ENCODE results near the gene KCNA1. TPM values are rescaled to one million over a fixed set of nuclear protein-coding genes. Genes with fewer than 3 reads are reported as not detected.

KCNA1 gene
- total RNA-seq, 2 donors from 2014 or later: not detected

DNA sequence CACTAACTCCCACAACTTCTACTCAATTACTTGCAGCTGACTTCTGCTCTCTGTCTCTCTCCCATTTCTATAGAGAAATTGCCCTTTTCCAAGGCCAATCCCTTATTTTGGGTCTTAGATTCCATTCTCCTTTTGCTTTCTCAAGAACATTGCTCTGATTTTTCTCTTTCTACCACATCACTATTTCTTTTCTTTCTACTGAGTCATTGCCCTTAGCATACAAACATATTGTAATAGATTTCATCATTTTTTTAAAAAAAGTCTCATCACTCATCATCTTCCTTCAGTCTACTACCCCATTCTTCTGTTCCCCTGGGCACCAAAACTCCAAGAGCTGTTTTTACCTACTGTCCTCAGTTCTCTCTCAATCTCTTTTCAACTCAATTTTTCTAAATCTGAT is 4.4 kb upstream of the KCNA1 start:
- H3K36me3 Mint-ChIP-seq (ENCODE audit: low read depth): no peaks in the 10 kb centered on the region
- H3K27me3 ChIP-seq (ENCODE audit: control insufficient read depth, insufficient read depth, low read length, poor library complexity, severe bottlenecking): peaks cover 98% of the 10 kb centered on the region
- H3K27ac Mint-ChIP-seq: no peak overlapping the region

DNA sequence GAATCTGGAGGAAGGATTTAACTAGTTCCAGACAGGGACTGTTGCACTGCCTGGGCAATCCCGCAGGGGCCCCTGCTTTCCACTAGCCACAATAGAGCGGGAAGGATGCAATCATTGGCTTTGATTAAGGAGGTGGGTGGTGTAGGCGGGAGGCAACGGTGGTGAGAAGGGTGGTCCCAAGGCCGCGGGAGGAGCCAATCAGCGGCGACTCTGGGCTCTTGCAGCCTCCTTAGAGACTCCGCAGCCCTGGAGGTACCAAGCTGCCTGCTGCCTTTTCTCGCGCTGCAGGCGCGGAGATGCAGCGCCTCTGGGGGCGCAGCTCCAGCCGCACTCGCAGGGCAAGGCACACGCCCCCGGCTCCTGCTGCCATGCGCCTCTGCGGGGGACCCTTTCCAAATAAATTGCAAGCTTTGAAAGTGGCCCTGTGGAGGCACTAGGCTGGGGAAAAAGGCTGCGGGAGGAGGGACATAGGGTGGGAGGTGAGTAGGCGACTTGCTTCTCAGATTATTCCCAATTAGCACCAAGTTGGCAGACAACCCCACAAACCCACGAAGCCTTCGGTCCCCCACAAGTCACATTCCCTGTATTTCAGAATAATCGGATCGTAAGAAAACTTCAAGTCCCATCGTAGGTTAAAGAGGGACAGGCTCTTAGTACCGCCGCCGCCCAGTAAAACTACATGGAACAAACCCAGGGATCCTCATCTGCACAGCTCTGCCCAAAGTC is 858 bp upstream of the KCNA1 start:
- Histone ChIP-seq H3K36me3 (ENCODE audit: control insufficient read depth, insufficient read depth, low read length) (no peaks in the 10 kb centered on the region), H3K9ac (ENCODE audit: extremely low read depth, low read length, poor library complexity, severe bottlenecking) (no peak overlapping the region), H3K4me1 (ENCODE audit: control insufficient read depth, insufficient read depth, low read length) (peaks cover 5% of the 10 kb centered on the region), H3K27ac (ENCODE audit: low read depth, low read length) (no peak overlapping the region), H3K9me3 (ENCODE audit: control insufficient read depth, low read length) (peaks cover 9% of the 10 kb centered on the region), H3K27me3 (ENCODE audit: control insufficient read depth, insufficient read depth, low read length, poor library complexity, severe bottlenecking) (peaks cover 100% of the 10 kb centered on the region), H3K4me3 (ENCODE audit: low read length) (peak overlapping the region; percentile 61)
- TF ChIP-seq, protein P1, sequence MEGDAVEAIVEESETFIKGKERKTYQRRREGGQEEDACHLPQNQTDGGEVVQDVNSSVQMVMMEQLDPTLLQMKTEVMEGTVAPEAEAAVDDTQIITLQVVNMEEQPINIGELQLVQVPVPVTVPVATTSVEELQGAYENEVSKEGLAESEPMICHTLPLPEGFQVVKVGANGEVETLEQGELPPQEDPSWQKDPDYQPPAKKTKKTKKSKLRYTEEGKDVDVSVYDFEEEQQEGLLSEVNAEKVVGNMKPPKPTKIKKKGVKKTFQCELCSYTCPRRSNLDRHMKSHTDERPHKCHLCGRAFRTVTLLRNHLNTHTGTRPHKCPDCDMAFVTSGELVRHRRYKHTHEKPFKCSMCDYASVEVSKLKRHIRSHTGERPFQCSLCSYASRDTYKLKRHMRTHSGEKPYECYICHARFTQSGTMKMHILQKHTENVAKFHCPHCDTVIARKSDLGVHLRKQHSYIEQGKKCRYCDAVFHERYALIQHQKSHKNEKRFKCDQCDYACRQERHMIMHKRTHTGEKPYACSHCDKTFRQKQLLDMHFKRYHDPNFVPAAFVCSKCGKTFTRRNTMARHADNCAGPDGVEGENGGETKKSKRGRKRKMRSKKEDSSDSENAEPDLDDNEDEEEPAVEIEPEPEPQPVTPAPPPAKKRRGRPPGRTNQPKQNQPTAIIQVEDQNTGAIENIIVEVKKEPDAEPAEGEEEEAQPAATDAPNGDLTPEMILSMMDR (conservative IDR thresholded peaks at IDR 0.05): peak; percentile 86
- Mint-ChIP-seq H3K4me1 (peaks cover 15% of the 10 kb centered on the region), H3K27me3 (ENCODE audit: insufficient read depth) (no peaks in the 10 kb centered on the region), H3K36me3 (ENCODE audit: low read depth) (peaks cover 4% of the 10 kb centered on the region), H3K27ac (no peak overlapping the region), H3K9me3 (peaks cover 16% of the 10 kb centered on the region), H3K4me3 (peak overlapping the region; percentile 50)
- 1% methylated on average over 22 to 31 of the region's 31 CpGs for WGBS, 2 experiments (ENCODE audit: insufficient coverage in 1 of 2, insufficient read length in 1 of 2)
- DNase-seq: peak; percentile 98

More for the DNA sequence above, 4.4 kb upstream of the KCNA1 start:
- Mint-ChIP-seq H3K4me3 (no peak overlapping the region), H3K9me3 (no peaks in the 10 kb centered on the region), H3K4me1 (peaks cover 10% of the 10 kb centered on the region), H3K27me3 (ENCODE audit: insufficient read depth) (peaks cover 21% of the 10 kb centered on the region)
- Histone ChIP-seq H3K4me1 (ENCODE audit: control insufficient read depth, insufficient read depth, low read length) (peaks cover 5% of the 10 kb centered on the region), H3K4me3 (ENCODE audit: low read length) (no peak overlapping the region), H3K9me3 (ENCODE audit: control insufficient read depth, low read length) (no peaks in the 10 kb centered on the region), H3K27ac (ENCODE audit: low read depth, low read length) (no peak overlapping the region), H3K9ac (ENCODE audit: extremely low read depth, low read length, poor library complexity, severe bottlenecking) (no peak overlapping the region), H3K36me3 (ENCODE audit: control insufficient read depth, insufficient read depth, low read length) (no peaks in the 10 kb centered on the region)
- TF ChIP-seq, protein P1 (conservative IDR thresholded peaks at IDR 0.05): no peak
- no peak for DNase-seq

DNA sequence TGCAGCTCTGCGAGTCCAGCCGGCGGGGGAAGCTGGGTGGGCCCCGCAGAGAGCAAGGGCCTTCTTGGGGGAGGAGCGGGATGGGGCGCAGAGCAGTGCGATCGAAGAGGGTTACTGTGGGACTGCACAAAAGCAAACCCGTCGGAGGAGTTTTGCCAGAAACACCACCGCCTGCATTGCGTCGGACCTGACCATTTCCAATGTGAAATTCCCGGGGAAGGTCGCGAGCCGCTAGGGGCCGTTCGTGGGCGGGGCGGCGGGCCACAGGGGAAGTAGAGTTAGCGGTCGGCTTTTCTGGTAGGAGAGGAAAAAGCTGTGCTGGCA is 333 bp upstream of the KCNA1 start:
- H3K4me3 ChIP-seq (ENCODE audit: low read length): peak overlapping the region; percentile 61
- peaks cover 100% of the 10 kb centered on the region for H3K27me3 ChIP-seq (ENCODE audit: control insufficient read depth, insufficient read depth, low read length, poor library complexity, severe bottlenecking)
- TF ChIP-seq, protein P1 (conservative IDR thresholded peaks at IDR 0.05): no peak
- no peak overlapping the region for H3K27ac ChIP-seq (ENCODE audit: low read depth, low read length)
- 2 to 3% methylated on average over 9 to 22 of the region's 24 CpGs for WGBS, 2 experiments (ENCODE audit: insufficient coverage in 1 of 2, insufficient read length in 1 of 2)
- Mint-ChIP-seq H3K27ac (no peak overlapping the region), H3K27me3 (ENCODE audit: insufficient read depth) (peaks cover 5% of the 10 kb centered on the region), H3K4me3 (peak overlapping the region; percentile 50), H3K9me3 (peaks cover 16% of the 10 kb centered on the region), H3K4me1 (peaks cover 15% of the 10 kb centered on the region), H3K36me3 (ENCODE audit: low read depth) (peaks cover 4% of the 10 kb centered on the region)
- peak; percentile 78 for DNase-seq
- no peaks in the 10 kb centered on the region for H3K36me3 ChIP-seq (ENCODE audit: control insufficient read depth, insufficient read depth, low read length)
- peaks cover 5% of the 10 kb centered on the region for H3K4me1 ChIP-seq (ENCODE audit: control insufficient read depth, insufficient read depth, low read length)
- H3K9ac ChIP-seq (ENCODE audit: extremely low read depth, low read length, poor library complexity, severe bottlenecking): no peak overlapping the region
- H3K9me3 ChIP-seq (ENCODE audit: control insufficient read depth, low read length): peaks cover 9% of the 10 kb centered on the region

Measured in endodermal cell (in vitro differentiated cells).